GM10248 (cell line): ENCODE results near the gene ROM1.
"Not testable (repeated sequence)": the region's sequence is repeated elsewhere in the genome, so short reads cannot be mapped to it uniquely, and the experiment has no call there.

ENCODE experiments used
- CTCF ChIA-PET: fragments of 300-600 bp; sonication (Branson Sonifier 250); formaldehyde crosslinking; extraction: SDS; loops from one replicate; lab custom pipeline; 2021; ENCODE audit warnings: antibody characterized with exemption; lab: Yijun Ruan, JAX
- POLR2A ChIA-PET: fragments of 350-650 bp; sonication (Branson Sonifier 250); formaldehyde crosslinking; extraction: SDS; loops from one replicate; lab custom pipeline; 2020; ENCODE audit warnings: antibody characterized with exemption; lab: Yijun Ruan, JAX
- DNase-seq: peaks from one replicate; pipeline ENCODE4 v3.0.0; 2012; ENCODE audit errors: extremely low spot score
- TF ChIP-seq, protein P1 (sequence below): IDR thresholded peaks from 2 replicates; pipeline ENCODE4 v1.5.1; 2012; ENCODE audit warnings: mild to moderate bottlenecking, low read depth; ENCODE audit errors: extremely low read depth, missing control alignments, control extremely low read depth

Gene ROM1

DNA sequence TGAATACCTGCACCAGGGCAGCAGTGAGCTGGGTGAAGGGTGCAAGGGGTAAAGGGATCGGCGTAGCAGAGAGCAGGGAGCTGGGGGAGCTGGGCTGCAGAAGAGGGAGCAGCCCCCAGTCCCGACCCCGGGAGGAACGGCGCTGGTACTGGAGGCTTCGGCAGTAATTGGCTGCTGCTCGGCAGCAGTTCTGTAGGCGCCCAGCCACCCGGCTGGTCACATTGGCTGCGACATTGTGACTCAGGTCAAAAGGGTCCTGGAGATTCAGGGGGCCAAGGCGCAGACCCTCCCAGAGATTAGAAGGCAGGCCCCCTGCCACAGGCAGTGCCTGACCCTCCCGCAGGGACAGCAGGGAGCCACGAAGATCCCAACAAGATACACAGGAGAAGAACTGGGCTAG is 37.2 kb upstream of the ROM1 start:
- DNase-seq, result no peak
- TF ChIP-seq, protein P1, sequence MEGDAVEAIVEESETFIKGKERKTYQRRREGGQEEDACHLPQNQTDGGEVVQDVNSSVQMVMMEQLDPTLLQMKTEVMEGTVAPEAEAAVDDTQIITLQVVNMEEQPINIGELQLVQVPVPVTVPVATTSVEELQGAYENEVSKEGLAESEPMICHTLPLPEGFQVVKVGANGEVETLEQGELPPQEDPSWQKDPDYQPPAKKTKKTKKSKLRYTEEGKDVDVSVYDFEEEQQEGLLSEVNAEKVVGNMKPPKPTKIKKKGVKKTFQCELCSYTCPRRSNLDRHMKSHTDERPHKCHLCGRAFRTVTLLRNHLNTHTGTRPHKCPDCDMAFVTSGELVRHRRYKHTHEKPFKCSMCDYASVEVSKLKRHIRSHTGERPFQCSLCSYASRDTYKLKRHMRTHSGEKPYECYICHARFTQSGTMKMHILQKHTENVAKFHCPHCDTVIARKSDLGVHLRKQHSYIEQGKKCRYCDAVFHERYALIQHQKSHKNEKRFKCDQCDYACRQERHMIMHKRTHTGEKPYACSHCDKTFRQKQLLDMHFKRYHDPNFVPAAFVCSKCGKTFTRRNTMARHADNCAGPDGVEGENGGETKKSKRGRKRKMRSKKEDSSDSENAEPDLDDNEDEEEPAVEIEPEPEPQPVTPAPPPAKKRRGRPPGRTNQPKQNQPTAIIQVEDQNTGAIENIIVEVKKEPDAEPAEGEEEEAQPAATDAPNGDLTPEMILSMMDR, result no peak
- ChIA-PET POLR2A (interaction anchor here (1.1 to 4.2 kb wide), 2 partner anchors 17 to 33 kb away, joined by 3 to 87 read pairs; partner anchors contain the start of gene TUT1), CTCF (interaction anchor here (1.1 to 2.9 kb wide), 3 partner anchors 9 to 133 kb away, joined by 3 to 11 read pairs (median 7); partner anchors contain the start of gene TUT1)

- ChIA-PET CTCF (interaction anchor here (1.0 to 1.2 kb wide), 3 partner anchors 11 to 17 kb away, joined by 3 to 4 read pairs (median 3); partner anchors contain the start of gene TUT1), POLR2A (interaction anchor here (0.9 to 4.2 kb wide), 3 partner anchors 8 to 87 kb away, joined by 3 to 87 read pairs (median 4); partner anchors contain the start of genes C11orf98, CSKMT and TUT1)
- TF ChIP-seq, protein P1, result no peak
- DNase-seq, result no peak
These were observed 35.9 kb upstream of the ROM1 start for GRCh38 chr11:62577046-62577714.

GRCh38 chr11:62578541-62578940 is 34.5 kb upstream of the ROM1 start:
- CTCF ChIA-PET, result interaction anchor here (1.1 kb wide), 1 partner anchor 75 kb away, joined by 3 read pairs; the partner anchor contains the start of gene INTS5

DNA sequence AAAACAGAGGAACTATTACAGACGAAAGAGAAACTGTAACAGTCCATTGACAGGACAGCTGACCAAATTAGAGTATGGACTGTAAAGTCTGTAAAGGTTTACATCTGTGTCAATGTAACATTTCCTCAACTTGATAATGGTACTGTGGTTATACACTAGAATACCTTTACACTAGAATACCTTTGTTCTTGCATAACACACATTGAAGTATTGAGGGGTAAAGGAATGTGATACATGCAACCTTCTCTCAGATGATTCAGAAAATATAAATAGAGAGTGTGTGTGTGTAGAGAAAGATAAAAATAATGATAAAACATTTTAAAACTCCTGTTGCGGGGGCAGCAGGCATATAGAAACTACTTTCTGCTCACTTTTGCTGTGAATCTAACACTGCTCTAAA is 33.8 kb upstream of the ROM1 start:
- ChIA-PET CTCF (interaction anchor here (0.8 to 1.1 kb wide), 2 partner anchors 74 to 155 kb away, joined by 3 to 5 read pairs; partner anchors contain the start of gene INTS5), POLR2A (interaction anchor here (0.7 to 1.4 kb wide), 2 partner anchors 13 to 36 kb away, joined by 3 to 4 read pairs; no protein-coding TSS in a partner anchor)
- TF ChIP-seq, protein P1, result no peak
- no peak for DNase-seq

More at GRCh38 chr11:62578541-62578940, 34.5 kb upstream of the ROM1 start:
- POLR2A ChIA-PET, result interaction anchor here (1.4 kb wide), 1 partner anchor 13 kb away, joined by 3 read pairs; no protein-coding TSS in a partner anchor
- DNase-seq, result no peak
- TF ChIP-seq, protein P1, result no peak

- ChIA-PET POLR2A (interaction anchor here (0.7 to 2.0 kb wide), 2 partner anchors 10 to 178 kb away, joined by 5 to 12 read pairs; partner anchors contain the start of gene TUT1), CTCF (interaction anchor here (1.4 to 1.5 kb wide), 2 partner anchors 10 to 38 kb away, joined by 3 to 4 read pairs; partner anchors contain the start of gene TUT1)
- TF ChIP-seq, protein P1, result no peak
- no peak for DNase-seq
These were observed 31.9 kb upstream of the ROM1 start for GRCh38 chr11:62580959-62581715.

GRCh38 chr11:62581735-62582134 is 31.3 kb upstream of the ROM1 start:
- POLR2A ChIA-PET, result interaction anchor here (2.0 kb wide), 1 partner anchor 10 kb away, joined by 12 read pairs; the partner anchor contains the start of gene TUT1
- not testable (repeated sequence) for DNase-seq
- CTCF ChIA-PET, result interaction anchor here (1.3 kb wide), 1 partner anchor 38 kb away, joined by 4 read pairs; no protein-coding TSS in a partner anchor

GRCh38 chr11:62585356-62585755 is 27.7 kb upstream of the ROM1 start:
- CTCF ChIA-PET, result interaction anchor here (1.0 to 2.0 kb wide), 4 partner anchors 11 to 191 kb away, joined by 3 to 11 read pairs (median 4); partner anchors contain the start of gene EEF1G
- POLR2A ChIA-PET, result interaction anchor here (0.8 to 1.1 kb wide), 2 partner anchors 9 to 12 kb away, joined by 3 read pairs; partner anchors contain the start of gene EEF1G
- not testable (repeated sequence) for DNase-seq
